ENCODE measurements around the gene PHF20.
"Not testable (repeated sequence)": the region's sequence is repeated elsewhere in the genome, so short reads cannot be mapped to it uniquely, and the experiment has no call there.

PHF20 gene

DNA sequence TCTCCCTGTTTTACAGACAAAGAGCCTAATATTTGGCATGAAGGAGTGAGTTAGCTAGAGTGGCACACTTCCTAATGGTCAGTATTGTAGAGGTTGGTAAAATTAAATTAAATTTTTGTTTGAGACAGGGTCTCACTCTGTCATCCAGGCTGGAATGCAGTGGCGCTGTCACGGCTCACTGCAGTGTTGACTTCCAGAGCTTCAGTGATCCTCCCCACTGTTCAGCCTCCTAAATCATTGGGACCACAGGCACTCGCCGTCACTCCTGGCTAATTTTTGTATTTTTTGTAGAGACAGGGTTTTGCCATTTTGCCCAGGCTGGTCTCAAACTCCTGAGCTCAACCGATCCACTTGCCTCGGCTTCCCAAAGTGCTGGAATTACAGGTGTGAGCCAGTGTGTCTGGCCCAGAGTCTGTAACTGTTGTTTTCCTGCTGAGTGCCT, 111.5 kb downstream of the PHF20 start:
- in situ Hi-C loops (cut with MboI; ENCODE audit: low sequenced_read_pairs), result no loop called here

DNA sequence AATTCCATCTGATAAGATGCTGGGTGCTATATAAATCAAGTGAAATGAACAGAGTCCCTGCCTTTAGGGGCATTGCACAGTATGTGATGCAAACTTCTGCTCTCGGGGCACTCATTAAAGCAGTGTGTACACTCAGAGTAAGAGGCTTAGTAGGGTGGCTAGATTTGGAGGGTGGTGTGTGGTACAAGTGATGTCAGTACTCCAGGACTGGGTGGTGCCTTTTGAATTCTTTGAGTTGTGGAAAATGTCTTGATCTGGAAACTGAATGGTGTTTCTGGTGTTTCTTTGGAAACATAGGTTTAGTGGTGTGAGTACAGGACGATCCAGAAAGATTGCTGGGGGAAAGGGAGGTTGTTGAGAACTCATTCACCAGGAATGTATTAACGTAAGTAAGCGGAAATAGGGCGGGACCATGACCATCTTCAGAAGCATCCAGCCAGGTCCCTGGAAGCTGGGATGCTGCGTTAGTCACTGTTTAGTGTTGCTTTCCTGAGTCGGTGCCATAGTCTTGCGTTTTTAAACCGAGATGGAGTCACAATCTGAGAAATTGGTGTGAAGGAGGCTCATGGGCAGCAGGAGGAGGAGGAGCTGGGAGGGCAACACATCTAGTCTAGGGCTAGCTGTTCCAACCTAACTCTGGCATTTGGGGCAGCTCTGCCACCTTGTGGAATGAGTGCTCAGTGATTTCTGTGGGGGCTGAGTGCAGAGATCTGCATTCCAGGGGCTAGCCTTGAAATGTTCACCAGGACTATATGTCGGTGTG, 112.1 kb downstream of the PHF20 start:
- in situ Hi-C loops (cut with MboI; ENCODE audit: low sequenced_read_pairs), result no loop called here

DNA sequence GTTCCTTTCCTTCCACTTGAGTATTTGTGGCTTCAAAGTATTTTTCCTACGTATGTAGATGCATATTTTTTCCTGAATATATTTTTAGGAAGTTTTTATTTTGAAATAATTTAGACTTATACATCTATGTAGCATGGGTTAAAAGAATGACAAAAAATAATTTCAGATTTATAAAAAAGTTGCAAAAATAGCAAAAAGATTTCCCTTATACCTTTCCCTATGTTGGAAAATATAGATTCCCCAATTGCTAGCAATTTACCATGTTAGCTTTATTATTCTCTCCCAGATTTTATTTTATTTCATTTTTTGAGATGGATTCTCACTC, 112.7 kb downstream of the PHF20 start:
- in situ Hi-C loops (cut with MboI; ENCODE audit: low sequenced_read_pairs), result no loop called here

DNA sequence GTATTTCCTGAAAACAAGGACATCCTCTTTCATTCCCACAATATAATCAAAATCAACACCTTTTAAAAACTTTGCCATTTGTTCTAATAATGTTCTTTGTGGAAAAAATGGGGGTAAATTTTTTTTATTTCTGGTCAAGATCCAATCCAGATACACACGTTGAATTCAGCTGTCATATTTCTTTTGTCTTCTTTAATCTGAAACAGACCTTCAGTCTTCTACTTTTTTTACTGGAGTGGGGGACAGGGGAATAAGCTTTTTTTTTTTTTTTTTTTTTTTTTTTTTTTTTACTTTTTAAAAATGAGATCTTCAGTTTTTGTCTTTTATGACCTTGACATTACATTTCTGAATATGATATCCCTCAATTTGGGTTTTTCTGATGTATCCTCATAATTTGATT, 113.4 kb downstream of the PHF20 start:
- in situ Hi-C loops (cut with MboI; ENCODE audit: low sequenced_read_pairs), result no loop called here

DNA sequence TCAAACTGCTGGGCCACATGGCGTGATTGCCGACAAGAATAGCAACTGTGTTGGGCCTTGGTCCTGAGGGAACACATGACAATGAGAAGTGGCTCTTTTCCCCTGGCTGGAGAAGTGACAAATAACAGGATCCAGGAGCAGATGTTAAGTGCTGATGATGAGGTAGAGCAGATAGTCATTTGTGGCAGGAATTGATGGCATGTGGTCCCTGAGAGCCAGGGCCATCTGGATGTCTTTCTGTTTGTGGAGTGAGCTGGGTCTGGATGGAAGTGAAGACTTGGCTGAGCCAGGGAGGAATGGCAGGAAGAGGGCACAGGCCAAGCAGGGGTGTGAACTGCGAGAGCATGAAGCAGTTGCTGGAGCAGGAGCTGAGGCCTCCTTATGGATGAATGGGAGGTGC, 114.7 kb downstream of the PHF20 start:
- in situ Hi-C loops (cut with MboI; ENCODE audit: low sequenced_read_pairs), result no loop called here

DNA sequence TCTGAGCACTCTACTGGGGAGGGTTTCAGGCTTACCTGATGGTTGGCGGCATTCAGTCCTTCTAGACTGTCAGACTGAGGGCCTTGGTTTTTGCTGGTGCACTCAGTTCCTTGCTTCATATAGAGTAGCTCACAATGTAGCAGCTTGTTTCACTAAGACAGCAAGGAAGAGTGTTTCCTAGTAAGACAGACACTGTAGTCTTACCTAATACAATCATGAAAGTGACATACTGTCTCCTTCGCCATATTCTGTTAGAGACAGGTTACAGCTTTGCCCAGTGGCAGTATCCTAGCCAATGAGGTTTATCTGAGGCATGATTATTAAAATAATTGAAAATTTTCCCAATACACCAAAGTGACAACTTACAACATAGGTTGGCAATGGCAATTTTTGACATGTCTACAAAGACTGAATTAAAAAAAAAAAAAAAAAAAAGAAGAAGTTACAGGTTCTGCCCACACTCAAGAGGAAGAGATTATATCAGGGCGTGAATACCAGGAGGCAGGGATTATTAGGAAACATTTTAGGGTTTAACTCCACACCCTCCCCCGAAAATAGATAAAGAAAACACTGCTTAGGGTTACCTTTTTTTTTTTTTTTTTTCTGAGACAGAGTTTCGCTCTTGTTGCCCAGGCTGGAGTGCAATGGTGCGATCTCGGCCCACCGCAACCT, 115.7 kb downstream of the PHF20 start:
- in situ Hi-C loops (cut with MboI; ENCODE audit: low sequenced_read_pairs), result no loop called here

DNA sequence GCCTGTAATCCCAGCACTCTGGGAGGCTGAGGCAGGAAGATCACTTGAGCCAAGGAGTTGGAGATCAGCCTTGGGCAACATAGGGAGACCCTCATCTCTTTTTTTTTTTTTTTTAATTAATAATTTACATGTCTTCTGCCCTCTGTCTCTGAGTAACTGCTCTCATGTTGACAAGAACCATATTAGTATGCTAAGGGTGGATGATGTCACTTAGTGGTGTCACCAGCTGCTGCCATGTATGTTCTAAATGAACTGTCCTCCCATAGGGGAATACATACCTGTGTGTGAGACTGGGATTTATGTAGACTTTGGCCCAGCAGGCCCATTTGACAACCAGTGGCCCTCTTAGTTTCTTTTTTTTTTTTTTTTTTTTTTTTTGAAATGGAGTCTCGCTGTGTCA, 116.8 kb downstream of the PHF20 start:
- in situ Hi-C loops (cut with MboI; ENCODE audit: low sequenced_read_pairs), result no loop called here

DNA sequence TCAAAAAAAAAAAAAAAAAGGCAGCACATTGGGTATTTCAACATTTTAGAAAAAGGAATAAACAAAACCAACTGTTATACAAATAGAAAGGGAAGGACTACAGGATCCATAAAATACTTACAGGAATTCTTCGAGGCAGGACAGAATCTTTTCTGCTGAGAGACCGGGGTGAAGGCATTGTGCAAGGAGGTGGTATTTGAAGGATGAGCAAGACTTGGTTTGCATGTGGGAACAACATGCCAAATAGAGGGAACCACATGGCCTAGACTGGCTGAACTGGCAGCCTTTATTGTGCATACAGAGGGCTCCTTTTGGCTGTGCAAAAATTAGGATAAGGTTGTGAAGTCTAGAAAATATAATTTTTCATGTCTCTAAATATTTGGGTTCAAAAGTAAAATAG, 119.6 kb downstream of the PHF20 start:
- in situ Hi-C loops (cut with MboI; ENCODE audit: low sequenced_read_pairs), result no loop called here

DNA sequence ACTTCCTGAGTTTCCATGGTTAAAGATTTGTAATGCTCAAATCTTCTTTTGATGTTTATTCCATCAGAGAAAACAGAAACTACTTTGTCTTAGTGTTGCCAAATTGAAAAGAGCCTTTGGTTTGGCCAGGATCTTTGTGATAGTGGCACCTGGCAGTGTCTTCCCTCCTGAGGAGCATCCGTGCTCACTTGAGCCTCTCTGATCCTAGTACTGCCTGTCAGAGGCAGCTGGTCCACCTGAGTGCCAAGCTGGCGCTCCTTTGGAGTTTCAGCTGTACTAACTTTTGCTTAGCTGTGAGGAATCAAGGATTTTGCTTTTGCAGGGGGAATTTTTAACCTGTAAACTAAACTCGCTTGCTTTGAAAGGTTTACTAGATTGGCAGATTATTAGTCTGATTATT, 121.1 kb downstream of the PHF20 start:
- in situ Hi-C loops (cut with MboI; ENCODE audit: low sequenced_read_pairs), result no loop called here

DNA sequence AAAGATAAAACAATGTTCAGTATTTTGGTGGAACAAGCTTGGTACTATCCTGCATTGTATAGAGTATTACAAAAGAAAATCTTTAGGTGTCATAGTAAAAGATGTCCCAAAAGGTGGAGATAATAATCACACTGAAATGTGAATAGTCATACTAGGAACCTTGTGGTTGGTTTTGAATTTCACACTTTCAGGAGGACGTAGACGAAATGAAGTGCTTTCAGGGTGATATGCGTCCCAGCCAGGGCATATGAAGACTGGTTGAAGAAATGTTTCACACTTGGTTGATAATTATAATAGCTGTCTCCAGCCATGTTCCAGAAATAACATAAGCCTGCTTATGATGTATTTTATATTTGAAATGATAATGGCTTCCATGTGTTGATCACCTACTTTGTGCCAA, 122.1 kb downstream of the PHF20 start:
- in situ Hi-C loops (cut with MboI; ENCODE audit: low sequenced_read_pairs), result no loop called here

DNA sequence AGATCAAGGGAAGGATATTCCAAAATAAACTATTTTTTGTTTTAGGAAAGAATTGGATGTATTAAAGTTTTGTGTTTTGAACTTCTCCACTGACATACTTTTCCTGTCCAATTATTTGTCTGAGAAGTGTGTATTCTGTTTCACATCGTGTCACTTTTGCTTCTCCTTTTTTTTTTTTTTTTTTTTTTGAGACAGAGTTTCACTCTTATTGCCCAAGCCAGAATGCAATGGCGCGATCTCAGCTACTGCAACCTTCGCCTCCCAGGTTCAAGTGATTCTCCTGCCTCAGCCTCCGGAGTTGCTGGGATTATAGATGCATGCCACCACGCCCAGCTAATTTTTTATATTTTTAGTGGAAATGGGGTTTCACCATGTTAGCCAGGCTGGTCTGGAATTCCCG, 123.7 kb downstream of the PHF20 start:
- in situ Hi-C loops (cut with MboI; ENCODE audit: low sequenced_read_pairs), result not testable (repeated sequence)

DNA sequence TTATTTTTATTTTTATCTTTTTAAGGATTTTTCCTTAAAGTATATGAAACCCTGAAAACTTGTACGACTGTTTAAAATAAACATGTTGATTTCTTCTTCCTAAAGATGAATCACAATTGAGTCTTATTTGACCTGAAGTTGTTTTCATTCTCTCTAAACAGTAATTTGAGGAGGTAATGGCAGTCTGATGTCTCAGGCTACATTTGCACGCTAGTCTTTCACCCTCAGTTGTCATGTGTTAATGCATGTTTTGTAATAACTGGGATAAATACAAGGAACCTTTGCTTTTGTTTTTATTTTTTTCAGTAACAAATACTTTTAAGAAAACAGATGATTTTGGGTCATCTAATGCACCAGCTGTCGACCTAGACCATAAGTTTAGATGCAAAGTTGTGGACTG, 127.2 kb downstream of the PHF20 start:
- in situ Hi-C loops (cut with MboI; ENCODE audit: low sequenced_read_pairs), result no loop called here

DNA sequence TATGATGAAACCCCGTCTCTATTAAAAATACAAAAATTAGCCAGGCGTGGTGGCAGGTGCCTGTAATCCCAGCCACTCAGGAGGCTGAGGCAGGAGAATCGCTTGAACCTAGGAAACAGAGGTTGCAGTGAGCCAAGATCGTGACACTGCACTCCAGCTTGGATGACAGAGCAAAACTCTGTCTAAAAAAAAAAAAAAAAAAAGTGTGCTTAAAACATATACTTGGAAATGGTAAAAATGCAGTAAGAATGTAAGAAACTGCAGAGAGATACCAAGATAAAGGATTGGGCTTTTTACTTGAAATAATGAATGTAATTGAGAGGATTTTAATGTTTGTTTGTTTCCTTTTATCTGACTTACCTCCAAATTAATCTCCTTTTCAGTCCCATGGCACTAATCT, 129.4 kb downstream of the PHF20 start:
- in situ Hi-C loops (cut with MboI; ENCODE audit: low sequenced_read_pairs), result not testable (repeated sequence)

DNA sequence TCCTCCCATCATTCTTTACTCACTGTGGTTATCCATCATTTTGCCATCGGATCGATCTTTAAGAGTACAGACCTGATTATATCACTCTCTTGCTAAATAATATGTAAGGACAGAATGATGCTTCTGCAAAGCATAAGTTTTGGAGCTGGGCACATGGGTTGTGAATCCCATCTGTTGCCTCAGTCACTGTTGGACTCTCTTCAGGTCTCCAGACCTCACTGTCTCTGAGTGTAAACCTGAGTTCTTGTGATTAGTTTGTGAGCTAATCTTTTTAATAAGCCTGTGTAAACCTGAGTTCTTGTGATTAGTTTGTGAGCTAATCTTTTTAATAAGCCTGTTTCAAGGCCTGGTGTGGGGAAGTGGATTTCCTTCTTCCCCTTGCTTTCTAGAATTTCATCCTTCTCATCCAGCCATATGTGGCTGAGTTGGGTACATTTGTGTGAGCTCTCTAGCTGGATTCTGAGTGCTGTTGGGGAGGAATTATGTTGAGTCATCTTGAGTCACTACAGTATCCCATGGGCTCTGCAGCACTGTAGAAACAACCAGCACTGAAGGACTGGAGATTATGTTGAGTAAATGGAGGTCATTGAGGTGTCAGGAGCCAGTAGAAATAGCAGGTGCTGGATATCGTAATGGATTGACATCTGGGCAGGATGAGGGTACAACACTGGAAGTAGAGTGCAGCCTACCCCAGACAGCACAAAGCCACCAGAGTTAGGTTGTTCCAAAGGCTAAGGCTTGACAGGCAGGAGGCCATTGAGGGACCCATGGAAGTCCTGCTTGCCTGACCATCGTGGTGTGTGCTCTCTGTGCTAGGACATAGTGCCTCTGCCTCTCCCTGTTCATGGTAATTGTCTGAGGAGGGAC, 130.1 kb downstream of the PHF20 start:
- in situ Hi-C loops (cut with MboI; ENCODE audit: low sequenced_read_pairs), result no loop called here

DNA sequence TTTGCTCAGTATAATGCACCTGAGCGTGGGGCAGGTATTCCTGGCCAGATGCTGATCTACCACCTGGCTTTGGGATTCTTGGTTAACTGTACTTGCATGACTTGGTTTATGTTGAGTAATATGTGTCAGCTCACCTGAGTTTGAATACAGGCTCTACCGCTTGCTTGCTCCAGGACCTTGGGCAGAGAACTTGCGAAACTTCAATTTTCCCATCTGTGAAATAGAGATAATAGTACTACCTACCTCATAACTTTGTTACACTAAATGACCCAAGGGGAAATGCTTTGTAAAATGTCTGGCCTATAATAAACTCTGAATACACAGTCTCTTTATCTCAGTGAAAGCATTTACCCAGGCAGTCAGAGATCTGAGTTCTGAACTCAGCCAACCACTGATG, 130.7 kb downstream of the PHF20 start:
- in situ Hi-C loops (cut with MboI; ENCODE audit: low sequenced_read_pairs), result no loop called here

DNA sequence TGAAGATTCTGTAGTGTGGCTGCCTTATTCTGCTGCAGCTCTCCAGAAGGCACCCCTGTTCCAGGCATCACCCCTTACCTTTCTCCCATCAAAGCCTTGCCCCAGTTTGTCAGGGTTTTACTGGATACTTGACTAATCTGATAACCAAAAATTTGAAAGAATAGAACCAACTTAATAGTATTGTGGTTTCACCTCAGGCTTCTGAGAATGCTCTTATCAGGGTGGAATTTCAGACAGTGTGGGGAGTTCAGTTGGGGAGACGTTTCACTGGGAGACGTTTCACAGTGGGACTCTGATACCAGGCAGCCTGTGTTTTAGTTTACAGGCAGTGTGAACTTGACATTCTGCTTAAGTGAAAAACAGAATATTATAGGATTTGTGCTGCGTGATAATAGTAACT, 132.0 kb downstream of the PHF20 start:
- in situ Hi-C loops (cut with MboI; ENCODE audit: low sequenced_read_pairs), result no loop called here

DNA sequence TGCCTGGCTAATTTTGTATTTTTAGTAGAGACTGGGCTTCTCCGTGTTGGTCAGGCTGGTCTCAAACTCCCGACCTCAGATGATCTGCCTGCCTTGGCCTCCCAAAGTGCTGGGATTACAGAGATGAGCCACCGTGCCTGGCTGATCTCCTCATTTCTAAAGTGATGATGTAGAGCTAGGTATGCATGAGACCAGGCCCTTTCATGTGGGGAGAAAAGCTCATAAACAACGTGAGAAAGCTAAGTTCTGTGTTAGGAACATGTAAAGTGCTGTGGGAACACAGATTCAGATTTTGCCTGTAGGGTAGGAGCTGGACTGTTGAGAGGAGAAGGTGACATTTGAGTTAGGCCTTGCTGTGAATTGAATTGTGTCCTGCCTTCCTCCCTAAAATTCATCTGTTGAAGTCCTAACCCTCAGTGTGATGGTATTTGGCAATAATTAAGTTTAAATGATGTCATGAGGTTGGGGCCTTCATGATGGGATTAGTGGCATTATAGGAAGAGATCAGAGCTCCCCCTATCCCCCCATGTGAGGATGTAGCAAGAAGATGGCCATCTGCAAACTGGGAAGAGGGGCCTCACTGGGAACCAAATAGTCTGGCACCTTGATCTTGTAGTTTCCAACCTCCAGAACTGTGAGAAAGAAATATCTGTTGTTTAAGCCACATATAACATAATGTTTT, 133.3 kb downstream of the PHF20 start:
- in situ Hi-C loops (cut with MboI; ENCODE audit: low sequenced_read_pairs), result no loop called here

DNA sequence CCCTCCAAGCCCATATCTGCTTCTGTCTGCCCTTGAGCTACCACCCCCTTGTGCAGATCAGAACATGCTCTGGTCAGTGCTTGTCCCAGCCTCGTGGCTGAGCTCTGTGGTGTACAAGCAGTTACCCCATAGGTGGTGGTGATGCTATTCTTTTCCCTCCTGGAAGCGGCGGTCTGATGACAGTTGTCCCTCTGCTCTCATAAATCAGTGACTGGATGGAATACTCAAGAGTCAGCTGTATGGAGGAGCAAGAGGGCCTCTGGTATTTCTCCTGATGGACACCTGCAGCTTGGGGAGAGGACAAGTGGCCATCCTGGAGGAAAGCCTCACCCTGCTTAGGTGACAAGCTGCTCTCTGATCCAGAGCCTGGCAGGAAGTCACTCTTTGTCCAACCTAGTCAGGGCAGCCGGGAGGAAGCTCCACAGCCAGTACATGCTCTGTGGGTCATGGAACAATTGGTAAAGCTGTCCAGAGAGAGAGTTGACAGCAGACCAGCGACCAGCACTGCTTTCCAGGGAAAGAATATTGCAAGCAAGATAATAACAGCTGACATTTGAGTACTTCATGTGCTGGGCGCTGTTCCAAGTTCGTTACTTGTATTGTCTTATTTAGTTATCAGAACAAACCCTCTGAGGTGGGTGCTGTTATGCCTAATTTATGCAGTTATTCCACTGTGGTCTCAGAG, 135.3 kb downstream of the PHF20 start:
- in situ Hi-C loops (cut with MboI; ENCODE audit: low sequenced_read_pairs), result no loop called here

DNA sequence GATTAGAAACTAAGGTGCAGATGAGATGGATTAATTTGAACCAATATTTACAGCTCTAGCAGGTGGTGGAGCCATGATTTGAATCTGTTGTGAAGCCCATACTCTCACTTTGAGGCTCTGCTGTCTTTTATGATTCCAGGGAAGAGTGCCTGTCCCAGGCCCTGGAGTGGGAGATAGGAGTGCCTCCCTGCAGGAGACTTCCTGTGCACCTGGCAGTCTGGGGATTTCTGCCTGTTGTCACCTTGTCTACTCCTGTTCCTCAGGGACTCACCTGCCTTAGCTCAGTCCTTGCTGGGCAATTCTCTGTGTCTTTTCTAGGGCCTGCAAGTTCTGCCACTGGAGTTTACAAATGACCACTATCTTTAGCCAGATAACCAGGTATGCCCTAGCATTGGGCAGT, 136.2 kb downstream of the PHF20 start:
- in situ Hi-C loops (cut with MboI; ENCODE audit: low sequenced_read_pairs), result no loop called here

DNA sequence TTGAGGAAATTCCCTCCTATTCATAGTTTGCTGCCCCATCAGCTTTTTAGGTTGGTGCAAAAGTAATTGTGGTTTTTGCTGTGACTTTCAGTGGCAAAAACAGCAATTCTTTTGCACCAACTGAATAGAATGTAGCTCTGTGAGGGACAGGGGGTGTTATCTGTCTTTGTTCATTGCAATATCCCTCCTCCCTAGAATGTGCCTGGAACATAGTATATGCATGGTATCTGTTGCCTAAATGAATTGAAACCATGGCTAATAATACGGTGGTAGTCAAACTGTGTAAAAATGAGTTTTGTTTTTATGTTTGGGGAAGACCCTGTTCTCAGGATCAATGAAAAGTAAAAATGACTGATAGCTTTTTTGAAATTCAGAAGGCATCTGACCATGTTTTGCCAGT, 137.4 kb downstream of the PHF20 start:
- in situ Hi-C loops (cut with MboI; ENCODE audit: low sequenced_read_pairs), result no loop called here

DNA sequence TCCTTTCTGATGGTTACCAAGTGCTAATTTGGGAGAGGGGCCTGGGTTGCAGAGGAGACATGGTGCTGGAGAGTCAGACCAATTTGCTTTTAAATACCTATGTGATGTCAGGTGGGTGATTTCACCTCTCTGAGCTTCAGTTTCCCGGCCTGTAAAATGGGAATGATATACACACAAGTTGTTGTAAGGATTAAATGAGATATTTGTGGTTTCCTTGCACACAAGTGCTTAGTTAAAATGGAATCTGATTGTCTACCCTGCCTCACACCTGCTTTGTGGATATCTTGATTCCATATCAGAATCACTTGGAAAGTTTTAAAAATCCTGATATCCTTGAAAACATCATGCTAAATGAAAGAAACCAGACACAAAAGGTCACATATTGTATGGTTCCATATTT, 138.0 kb downstream of the PHF20 start:
- in situ Hi-C loops (cut with MboI; ENCODE audit: low sequenced_read_pairs), result no loop called here

All from HL-60/S4 treated with phorbol 12-myristate 13-acetate at 8.2 ng/mL for 4 days and 3 days (cell line).